A673 (cell line): Measurements from ENCODE around the gene HIGD1A.

Experiments
- EZH2 ChIP-seq: fragments of 200-600 bp; sonication (generic); IDR thresholded peaks from 2 replicates; pipeline ENCODE4 v1.6.1; 2017; ENCODE audit warnings: borderline replicate concordance, low read depth, mild to moderate bottlenecking, mixed read lengths, antibody characterized with exemption, low read length; ENCODE audit not compliant: poor library complexity, severe bottlenecking
- TF ChIP-seq, protein P1 (sequence below): fragments of 300-800, 200-600 bp; sonication (generic); conservative IDR thresholded peaks from 2 replicates; pipeline ENCODE4 v1.5.1; 2017; ENCODE audit warnings: low read depth, mild to moderate bottlenecking, antibody characterized with exemption, low read length, moderate library complexity, mixed read lengths

DNA sequence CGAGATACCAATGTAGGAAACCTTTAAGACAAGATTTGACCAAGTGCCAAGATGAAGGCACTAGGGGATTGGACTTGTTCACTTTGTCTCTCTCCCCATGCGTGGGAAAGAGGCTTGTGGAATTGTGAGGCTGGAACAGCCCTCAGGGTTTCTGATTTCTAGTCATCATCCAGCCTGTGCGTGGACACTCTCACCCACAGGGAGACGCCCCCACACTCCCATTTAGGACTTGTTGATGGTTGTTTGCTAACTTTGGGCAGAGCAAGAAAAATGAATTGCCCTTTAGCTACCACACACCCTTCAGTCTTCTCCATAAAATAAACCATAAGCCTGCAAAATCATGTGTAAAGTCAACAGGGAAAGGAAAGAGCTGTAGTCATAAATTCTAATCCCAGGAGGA, 23.4 kb upstream of the HIGD1A start:
- TF ChIP-seq, protein P1, sequence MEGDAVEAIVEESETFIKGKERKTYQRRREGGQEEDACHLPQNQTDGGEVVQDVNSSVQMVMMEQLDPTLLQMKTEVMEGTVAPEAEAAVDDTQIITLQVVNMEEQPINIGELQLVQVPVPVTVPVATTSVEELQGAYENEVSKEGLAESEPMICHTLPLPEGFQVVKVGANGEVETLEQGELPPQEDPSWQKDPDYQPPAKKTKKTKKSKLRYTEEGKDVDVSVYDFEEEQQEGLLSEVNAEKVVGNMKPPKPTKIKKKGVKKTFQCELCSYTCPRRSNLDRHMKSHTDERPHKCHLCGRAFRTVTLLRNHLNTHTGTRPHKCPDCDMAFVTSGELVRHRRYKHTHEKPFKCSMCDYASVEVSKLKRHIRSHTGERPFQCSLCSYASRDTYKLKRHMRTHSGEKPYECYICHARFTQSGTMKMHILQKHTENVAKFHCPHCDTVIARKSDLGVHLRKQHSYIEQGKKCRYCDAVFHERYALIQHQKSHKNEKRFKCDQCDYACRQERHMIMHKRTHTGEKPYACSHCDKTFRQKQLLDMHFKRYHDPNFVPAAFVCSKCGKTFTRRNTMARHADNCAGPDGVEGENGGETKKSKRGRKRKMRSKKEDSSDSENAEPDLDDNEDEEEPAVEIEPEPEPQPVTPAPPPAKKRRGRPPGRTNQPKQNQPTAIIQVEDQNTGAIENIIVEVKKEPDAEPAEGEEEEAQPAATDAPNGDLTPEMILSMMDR = no peak
- TF ChIP-seq EZH2 = no peak
